ENCODE measurements around the gene EIPR1.
"Not testable (repeated sequence)": the region's sequence is repeated elsewhere in the genome, so short reads cannot be mapped to it uniquely, and the experiment has no call there.

EIPR1 gene

DNA sequence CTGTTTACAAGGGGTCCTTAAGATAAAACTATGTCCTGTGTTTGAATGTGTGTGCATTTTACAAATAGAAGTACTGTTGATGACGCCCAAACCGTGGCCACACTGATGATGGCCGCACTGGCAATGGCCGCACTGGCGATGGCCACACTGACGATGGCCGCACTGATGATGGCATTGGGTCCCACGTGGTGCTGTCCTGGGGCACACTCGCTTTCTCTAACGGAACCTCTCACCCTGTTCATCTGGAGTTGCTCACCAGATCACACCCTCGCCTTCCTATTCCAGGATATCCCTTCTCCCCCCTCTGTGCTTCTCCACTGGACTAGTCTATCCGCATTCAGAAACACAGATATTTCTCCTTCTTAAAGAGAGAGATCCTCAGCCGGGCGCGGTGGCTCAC, 192.4 kb downstream of the EIPR1 start:
- DNase-seq, result no peak

DNA sequence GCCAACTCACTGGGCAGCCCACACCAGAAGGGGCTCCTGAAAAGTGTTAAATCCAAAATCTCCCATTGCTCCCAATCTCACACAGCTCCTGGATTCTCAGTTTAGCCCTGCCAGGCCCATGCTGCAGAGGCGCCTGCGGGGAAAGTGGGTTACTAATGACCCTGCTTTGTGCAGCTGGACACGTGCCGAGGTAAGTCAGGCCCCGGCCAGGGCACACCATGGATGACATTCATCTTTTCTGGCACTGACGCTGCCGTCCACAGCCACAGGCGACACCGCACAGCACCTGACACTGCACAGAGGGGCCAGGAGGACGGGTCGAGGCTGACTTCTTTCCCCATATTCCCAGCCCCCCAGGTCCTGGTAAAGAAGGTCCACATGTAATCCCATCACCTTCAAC, 193.5 kb downstream of the EIPR1 start:
- no peak for DNase-seq

DNA sequence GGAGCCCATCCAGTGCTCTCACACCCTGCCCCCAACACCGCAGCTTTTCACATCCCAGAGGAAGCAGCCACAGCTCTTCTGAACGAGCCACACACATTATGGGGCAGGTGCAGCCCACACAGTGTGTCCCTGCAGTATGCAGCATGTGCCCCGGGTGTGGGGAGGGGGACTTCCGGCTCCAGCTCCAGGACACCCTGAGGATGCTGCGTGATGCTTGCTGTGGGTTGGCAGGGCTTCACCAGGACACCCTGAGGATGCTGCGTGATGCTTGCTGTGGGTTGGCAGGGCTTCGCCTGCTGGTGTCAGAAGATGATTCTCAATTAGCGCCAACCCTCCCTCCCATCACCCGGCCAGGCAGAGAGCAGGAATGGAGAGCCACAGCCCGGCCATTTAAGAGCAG, 193.9 kb downstream of the EIPR1 start:
- no peak for DNase-seq

DNA sequence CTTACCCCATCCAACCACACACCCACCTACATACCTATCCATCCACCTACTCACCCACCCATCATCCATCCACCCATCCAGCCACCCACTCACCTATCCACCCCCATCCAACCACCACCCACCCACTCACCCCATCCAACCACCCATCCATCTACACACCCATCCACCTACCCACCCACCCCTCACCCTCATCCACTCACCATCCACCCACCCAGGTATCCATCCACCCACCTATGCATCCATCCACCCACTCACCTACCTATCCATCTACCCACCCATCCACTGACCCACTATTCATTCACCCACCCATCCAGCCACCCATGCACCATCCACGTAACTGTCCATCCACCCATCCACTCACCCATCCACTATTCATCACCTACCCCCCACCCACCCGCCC, 194.8 kb downstream of the EIPR1 start:
- DNase-seq, result no peak

DNA sequence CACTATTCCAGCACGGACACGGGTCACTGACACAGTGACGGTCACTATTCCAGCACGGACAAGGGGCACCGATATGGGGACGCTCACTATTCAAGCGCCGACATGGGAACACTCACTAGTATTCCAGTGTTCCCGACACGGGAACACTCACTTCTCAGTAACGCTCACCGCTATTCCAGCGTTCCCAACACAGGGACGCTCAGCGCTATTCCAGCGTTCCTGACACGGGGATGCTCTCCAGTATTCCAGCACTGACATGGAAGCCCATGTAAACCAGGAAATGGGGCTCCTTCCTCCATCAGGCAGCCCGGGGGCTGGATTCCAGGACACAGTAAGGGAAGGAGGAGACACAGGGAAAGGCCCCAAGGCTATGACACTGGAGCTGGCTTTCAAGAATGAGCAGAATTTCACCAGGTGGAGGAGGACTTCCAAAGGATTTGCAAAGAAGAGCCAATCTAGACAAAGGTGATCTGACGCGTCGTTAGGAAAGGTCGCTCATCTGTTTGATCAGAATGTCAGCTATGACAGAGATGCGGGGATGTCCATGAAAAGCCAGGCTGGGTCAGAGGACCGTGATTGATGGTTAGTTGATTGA, 196.1 kb downstream of the EIPR1 start:
- DNase-seq, result no peak

DNA sequence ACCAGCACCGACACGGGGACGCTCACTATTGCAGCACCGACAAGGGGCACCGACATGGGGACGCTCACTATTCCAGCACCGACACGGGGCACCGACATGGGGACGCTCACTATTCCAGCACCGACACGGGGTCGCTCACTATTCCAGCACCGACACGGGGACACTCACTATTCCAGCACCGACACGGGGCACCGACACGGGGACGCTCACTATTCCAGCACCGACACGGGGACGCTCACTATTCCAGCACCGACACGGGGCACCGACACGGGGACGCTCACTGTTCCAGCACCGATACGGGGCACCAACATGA, 196.8 kb downstream of the EIPR1 start:
- DNase-seq, result not testable (repeated sequence)

DNA sequence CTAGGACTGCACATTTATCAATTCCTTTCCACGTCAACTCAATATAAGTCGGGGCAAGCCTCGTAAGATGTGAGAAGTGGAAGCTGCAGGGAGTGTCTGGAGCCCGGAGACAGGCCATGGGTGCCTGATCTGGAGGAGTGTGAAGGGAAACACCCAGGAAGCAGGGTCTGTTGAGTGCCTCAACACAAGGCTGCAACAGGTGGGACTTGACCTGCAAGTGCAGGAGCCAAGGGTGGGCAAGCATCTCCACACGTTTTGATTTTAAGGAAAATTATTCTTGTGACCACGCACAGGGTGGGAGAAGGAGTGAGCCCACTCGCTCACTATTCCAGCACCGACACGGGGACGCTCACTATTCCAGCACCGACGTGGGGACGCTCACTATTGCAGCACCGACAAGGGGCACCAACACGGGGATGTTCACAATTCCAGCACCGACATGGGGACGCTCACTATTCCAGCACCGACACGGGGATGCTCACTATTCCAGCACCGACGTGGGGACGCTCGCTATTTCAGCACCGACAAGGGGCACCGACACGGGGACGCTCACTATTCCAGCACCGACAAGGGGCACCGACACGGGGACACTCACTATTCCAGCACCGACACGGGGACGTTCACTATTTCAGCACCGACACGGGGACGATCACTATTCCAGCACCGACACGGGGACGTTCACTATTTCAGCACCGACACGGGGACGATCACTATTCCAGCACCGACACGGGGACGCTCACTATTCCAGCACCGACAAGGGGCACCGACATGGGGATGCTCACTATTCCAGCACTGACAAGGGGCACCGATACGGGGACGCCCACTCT, 197.3 kb downstream of the EIPR1 start:
- no peak for DNase-seq

DNA sequence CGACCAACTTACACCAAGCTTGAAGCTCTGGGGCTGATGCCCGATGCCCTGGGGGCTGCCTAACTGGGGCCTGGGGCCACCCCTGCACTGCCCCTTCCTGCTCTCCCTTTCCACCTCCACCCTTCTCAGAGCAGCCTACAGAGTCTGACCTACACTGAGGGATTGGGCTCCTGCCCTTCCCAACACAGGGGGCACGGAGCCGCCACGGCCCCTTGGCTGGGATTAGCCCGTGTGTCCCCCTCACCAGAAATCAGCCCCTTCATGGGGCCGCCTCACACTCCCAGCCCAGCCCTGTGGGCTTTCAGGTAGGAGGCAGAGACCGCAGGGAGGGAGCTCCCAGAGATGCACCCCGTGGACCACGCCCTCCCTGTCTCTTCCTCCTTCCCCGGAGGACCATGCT, 198.0 kb downstream of the EIPR1 start:
- no peak for DNase-seq

DNA sequence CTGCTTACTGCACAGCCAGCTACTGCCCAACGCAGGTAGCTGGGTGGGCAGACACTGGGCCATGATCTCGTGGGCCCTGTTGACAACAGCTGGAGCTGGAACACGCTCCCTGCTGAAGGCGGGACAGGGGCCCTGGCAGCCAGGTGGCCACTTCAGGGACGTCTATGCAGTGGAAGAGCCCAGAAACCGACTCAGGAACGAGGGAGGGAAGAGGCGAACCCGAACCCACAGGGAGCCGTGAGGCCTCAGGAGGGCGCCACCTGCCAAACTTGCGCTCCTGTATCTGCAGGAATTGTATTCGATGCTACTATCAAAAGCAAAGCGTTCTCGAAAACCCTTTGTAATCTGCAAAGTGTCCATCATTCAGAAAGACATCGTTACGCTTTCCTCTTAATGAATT, 198.4 kb downstream of the EIPR1 start:
- DNase-seq, result no peak

DNA sequence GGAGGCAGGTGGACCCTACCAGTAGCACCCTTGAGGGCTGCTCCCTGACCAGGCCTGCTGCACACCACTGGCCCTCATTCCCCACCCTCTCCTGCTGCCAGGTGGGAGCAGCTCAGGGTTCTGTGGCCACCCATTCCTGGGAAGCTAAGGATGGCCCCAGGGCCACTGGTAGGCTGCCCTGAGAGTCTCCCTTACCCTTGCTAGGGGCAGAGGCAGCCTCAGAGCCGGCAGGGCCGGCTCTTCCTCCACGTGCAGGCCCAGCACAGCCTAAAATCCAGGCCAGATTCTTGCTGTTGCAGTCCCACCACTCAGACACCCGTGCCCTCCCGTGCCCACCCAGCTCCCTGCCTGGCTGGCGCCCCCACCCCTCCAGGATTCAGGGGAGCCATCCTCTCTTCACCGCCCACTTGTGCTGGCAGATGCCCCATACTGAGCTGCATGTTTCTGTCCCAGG, 199.0 kb downstream of the EIPR1 start:
- no peak for DNase-seq

DNA sequence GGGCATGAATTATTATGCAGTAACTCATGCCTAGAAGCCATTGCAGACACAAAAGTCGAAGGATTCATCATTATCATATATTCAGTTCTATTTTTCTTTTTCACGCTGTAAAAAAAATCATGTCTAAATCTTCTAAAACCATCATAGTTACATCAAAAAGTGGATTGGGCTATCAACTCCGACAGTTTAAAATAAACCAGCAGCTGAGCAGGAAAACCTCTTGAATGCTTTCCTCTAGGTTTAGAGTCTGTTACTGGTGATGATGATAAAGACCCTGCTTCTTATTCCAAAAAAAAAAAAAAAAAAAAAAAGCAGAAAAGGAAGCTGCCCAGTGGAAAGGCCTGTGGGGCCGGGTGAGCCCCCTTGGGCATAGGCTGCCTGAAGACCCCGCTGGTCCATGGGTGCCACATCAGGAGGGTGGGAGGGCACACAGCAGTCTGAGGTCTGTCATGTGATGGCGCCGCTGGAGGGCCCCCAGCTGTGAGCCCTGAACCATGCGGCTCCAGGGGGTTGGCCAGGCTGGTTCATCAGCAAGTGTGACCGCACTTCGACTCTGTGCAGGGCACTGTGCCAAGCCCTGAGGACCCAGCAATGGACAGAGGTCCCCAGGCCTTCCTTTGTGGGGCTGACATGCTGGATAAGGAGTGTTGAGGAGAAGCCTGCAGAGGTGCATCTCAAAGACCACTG, 199.6 kb downstream of the EIPR1 start:
- DNase-seq, result no peak

DNA sequence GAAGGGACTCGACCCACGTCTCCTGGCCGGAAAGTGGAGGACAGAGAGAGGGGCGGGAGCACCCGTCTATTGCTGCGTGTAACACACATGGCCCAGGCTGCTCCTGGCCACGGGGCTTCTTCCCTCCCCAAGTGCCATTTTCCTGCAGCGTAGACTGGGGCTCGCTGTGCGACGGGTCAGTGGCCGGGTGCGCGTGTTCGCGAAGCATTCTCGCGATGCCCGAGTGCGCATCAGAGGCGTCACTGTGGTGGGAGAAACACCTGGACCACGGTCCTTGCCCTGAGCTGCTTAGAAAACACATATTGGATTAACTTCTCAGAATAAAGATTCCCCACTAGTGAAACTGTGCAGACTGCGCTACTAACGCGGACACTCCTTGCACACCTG, 200.8 kb downstream of the EIPR1 start:
- DNase-seq, result no peak

DNA sequence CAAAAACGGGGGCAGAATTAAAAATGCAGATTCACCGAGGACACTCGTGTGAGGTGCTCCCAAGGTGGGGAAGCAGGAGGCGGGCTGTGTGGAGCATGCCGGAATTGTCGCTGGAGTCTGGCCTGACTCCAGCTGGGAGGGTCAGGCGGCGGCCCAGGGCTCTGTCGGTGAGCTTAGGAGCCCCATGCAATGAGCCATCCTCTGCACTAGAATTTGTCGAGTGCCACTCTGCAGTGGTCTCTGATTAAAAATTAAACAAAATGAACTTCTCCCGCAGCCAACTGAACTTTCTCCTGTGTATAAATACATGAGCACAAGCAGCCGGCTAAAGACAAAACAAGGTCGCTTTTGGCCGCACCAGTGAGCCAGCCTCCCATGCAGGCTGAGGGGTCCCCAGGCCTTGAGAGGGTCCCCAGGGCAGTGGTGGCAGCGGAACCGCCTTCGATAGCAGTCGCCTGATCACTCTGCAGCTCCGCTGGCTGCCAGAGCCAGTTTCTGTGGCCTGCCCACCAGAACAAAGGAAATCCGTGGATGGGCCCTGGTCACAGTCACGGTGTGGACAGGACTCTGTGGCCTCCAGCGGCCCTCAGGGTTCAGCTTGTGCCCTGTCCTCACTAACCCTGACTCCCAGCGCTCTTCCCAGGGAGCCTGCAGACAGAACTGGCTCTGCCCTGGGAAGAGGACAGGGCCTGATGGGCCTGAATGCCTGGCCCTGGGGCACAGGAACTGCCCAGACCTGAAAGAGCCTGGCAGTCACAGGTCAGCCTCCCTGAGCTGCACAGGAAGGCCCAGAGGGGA, 201.3 kb downstream of the EIPR1 start:
- no peak for DNase-seq

DNA sequence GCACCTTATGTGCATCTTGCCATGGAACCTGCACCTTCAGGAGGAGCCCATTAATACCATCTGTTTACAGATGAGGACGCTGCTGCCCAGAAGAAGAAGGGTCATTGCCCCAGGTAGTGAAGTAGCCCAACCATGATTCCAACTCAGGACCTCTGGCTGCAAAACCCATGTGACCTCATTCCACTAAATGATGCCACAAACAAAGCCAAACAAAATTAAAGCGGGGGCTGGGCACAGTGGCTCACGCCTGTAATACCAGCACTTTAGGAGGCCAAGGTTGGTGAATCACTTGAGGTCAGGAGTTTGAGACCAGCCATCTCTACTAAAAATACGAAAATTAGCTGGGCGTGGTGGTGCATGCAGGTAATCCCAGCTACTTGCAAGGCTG, 202.1 kb downstream of the EIPR1 start:
- DNase-seq, result no peak

DNA sequence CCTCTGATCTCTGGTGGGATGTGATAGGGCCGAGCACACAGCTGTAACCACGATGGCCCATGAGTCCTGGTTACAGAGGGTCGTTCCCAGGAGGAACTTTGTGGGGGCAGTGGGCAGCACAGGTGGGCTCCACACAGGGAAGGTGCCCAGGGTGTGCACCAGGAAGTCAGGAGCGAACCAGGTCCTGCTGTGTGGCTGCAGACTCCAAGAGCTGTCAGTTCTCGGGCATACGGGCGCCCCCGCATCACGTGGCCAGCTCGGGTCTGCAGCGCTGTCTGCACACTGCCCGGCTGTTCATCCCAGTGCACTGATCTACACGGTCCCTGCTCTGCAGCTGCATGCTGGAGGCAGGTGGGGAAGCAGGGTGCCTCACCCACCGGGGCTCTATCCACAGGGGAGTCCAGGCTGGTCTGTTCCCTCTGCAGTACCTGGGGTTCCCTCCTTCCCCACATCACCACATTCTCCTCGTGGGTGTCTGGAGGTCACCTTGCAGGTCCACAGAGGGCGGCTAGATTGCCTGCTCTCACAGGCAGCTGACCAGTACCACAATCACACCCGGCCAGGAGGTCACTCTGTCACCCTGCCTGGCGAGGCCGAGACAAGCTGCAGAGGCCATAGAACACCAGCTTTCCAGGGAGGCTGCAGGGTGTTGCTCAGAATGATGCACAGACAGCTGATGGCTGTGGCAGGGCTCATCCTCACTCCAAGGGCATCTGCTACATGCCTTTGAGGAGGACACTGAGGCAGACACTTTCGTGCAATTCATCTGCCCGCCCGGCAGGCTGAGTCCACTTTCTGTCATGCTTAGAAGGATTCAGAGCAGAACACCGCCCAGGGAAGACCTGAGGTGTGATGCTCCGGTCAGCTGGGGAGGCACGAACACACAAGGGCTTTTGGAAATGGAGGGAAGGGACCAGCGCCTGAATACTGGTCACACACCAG, 202.7 kb downstream of the EIPR1 start:
- no peak for DNase-seq

DNA sequence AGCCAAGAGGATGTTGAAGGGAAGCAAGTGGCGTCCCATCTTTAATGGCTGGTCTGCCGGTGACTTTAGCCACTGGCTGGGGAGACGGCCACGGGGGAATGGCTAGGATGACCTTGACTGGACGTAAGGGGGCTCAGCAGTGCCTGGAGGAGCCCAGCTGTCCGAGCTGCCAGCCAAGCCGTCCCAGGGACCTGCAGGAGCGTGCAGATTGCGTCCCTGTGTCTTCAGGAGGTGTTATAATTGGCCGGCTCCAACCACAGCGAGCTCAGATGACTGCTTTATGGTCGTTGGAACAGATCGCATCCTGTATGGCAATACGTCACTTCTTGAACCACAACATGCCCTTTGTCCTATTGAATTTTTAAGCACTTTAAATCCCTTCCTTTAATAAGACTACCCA, 204.6 kb downstream of the EIPR1 start:
- no peak for DNase-seq

DNA sequence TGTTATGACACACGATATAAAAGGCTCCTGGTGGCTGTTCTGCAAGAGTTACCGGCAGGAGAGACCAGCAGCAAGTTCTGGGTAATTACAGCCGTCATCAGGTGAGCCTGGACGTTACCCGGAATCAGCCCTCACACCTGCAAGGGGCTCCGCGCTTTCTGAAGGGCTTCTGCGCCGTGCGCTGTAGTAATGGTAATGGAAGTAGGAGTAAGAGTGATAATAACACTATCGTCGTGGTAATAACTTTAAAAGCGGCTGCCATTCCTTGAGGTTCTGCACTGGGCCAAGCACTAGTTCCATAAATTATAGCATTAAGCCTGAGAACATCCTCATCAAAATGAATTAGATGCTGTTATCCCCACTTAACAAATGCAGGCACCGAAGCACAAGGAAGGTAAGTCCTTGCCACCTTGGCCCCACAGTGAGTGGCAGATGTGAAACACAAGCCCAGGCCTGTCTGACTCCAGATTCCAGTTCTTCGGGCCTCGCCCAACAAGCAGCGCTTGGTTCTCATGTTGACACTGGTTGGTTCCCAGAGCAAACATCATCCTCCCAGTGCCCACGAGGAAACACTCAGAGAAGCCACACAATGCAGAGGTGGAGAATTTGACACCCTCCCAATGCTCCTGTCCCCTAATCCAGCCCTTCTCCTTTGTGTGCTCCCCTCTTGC, 205.2 kb downstream of the EIPR1 start:
- no peak for DNase-seq

DNA sequence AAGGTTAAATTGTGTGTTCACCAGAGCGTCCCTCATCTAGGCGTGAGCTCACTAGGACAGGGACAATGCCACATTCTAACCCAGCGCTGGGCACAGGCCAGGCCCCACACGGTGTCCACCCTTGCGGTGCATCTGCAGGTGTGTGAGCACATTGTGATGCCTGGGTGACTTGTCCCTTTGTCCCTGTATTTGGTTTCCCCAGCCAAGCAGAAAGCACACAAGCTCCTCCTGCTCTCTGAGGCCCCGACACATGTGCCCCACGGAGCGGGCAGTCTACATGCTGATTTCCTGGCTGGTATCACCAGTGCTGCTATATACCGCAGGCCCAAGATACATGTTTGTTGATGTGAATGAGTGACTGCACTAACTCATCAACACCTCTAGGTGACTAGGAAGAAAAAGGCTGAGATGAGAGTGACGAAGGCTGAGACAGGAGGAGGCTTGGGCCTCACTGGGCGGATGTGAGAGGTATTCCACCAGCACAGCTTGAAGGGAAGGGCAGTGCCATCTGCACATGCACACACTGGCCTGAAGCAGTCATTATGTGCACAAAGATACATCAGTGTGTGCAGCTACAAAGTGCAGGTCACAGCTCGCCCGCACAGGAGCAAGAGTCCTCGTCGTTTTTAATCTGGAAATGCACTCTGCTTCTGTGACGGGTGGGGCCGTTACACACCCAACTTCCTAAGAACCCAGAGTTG, 205.9 kb downstream of the EIPR1 start:
- DNase-seq, result no peak

DNA sequence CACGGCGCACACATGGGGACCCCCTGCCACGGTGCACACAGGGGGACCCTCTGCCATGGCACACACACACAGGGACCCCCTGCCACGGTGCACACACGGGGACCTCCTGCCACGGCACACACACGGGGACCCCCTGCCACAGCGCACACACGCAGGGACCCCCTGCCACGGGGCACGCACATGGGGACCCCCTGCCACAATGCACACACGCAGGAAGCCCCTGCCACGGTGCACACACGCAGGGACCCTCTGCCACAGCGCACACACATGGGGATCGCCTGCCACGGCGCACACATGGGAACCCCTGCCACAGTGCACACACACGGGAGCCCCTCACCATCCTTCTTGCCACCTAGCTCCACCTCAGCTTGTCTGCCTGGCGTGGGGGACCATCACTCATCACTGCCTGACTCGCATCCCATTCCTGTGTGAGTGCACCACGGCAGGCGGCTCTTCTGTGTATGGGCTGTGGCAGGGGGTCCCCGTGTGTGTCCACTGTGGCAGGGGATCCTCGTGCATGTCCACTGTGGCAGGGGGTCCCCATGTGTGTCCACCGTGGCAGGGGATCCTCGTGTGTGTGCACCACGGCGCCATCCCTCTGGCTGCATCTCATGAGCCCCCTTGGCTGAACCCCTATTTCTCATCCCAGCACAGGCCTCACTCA, 206.7 kb downstream of the EIPR1 start:
- DNase-seq, result no peak

DNA sequence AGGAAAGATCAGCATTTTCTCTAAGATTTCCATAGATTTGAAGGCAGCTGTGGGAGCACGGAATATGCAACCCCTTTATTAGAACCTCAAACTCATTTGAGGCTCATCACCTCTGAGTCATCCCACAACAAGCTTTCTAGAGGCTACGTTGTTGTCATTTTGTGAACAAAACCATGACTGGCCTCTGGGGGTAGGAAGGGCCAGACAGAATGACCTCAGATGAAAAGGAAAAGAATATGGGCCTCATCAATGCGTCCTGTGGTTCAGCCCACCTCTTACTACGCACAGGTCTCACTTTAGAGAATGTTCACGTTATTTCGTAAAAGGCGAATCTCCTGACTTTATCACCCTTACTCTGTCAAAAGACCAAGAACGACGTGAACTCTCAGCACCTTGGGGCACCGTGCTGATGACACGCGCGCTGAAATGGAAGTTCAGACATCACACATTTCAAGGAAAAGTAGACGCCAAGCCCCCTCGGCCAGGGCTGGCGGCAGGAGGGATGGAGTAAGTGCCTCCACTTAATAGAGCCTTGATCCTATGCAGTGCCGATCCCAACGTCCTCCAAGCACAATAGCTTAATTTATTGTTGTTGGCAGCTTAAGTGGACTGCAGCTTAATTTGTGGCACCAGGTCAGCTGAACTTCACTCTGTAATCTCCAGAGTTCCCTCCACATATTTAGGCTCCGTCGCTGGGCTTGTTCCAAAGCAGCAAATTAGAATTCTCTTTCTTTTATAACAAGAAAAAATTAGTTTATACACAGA, 208.3 kb downstream of the EIPR1 start:
- no peak for DNase-seq
